Stimulated activated naive CD8-positive, alpha-beta T cell treated with anti-CD3 and anti-CD28 coated beads, Interleukin-15, Interleukin-2, amounts not matched to agents 100 U/mL and 50 U/mL, for 24 hours (primary cell): ENCODE data around the gene PTRHD1.
A peak's percentile ranks its signal among the peaks of the same experiment; 100 is the strongest.

Experiments used
- ATAC-seq: fragments of 150-1000 bp; cut with Tn5 transposase; one replicate; pipeline ENCODE4 v1.10.0; 2021
- DNase-seq: peaks from one replicate; pipeline ENCODE4 v3.0.0; 2021

The PTRHD1 gene

DNA sequence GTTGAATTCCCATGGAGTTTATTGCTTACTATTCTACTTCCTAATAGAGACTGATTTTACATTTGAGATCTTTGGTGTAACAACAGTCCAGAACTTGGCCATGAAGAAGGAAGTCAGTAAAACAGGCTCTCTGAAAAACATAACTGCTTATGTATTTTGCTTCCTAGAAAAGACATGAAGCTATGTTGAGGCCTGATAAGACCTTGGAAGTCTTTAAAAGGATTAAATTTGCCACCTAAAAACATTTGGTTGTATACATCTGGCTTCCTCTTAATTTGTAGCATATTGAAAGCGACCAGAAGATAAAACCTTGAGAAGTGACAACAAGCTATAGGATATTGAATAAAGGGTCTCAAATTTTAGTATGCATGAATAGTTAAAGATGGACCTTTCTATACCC lies 36.4 kb downstream of the PTRHD1 start:
- DNase-seq: no peak
- no peak for ATAC-seq

DNA sequence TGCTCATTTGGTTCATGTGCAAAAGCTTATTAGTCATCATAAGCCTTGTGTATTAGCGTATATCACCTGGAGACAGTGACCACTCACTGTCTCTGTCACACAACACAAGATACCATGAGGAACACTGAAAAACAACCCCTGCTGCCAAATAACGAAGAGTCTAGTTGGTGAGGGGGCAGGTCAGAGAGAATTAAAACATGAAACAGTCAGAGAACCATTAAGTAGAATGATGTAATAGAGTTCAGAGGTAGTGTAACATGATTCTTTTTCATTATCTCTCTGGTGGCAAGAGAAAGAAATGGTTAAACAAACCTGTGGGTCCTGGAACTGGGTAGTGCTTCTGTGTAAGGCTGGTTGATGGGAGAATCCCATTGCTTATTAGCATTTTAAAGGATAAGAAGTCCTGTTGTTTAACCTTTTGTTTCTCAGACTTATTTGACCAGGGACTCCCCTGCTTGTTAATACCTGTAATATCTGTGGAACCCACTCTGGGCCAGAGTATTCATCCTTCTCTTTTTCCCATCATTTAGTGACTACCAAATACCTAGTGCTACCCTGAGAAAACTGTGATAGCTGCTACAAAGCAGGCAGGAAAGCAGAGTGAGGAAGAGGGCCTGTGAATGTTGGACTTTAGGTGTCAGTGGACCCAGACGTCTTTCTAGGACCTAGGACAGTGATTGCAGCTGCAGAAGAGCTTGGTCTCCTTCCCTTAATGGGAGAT lies 38.0 kb downstream of the PTRHD1 start:
- peak; percentile 49 for ATAC-seq
- DNase-seq: no peak

DNA sequence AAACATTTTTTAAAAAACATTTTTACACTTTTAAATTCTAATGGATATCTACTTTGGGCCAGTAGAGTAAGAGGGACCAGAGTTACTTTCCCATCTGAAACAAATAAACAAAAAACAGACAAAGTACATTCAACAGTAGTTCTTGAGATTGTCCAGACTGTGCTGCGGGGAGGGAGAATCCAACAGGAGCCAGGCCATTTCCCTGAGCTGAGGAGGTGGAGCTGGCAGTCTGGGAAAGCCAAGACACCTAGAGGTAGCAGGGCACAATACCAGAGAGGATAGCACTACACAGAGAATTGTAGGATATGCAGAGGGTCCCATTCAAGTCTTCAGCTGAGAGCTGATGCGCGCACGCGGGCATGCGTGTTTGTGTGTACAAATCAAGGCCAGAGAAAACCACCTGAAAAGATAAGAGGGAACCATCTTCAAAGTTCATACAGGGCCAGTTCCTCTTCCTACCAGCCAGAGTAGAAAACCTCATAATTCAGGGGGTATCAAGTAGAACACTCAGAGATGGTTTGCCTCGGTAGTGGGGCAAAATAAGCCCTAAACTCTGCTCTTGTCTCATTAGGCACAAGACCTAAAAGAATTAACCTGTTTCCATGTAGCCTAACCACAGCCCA lies 44.0 kb downstream of the PTRHD1 start:
- DNase-seq (no peak), ATAC-seq (no peak)

DNA sequence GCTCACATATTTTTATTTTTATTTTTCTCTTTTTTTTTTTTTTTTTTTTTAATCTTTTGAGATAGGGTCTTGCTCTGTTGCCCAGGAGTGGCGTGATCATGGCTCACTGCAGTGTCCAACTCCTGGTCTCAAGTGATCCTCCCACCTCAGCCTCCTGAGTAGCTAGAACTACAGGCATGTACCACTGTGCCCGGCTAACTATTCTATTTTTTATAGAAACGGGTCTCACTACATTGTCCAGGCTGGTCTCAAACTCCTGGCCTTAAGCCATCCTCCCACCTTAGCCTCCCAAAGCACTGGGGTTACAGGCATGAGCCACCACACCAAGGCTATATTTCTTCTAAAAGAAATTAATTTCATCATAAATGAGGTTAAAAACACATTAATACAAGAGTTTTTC lies 45.9 kb downstream of the PTRHD1 start:
- DNase-seq: no peak
- ATAC-seq: no peak

DNA sequence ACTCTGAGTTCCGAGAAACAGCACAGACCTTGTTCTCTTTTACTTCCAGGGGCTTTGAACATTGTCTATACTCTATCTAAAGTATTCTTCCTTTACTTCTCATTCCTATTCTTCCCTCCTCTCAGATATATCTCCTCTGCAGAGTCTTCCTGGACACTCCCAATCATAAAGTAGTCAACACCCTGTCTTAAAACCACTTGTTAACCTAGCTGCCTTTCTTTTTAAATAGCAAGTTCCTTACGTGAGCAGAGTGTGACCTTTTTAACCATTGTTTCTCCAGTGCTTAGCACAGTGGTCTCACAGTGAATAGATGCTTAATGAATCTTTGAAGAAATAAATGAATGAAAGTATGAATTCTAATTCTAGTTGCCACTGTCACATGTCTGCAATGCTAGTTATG lies 47.4 kb downstream of the PTRHD1 start:
- no peak for DNase-seq
- ATAC-seq: no peak

DNA sequence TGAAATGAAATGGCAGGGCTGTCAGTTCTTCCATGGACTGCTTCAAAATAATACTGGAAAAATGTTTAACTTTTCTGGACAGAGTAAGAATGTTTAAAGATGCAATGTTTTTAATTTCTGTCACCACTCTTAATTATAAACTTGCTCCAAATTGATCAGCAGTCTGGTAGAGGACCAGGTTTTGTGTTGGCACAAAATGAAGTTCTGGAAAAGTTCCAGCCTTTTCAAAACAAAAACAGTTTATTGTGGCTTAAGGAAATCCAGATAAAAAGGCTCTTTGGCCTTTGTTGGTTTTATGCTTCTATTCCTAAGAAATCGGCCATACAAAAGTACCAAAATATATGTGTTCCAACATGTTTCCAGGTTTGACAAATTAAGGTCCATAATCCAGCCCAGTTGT lies 48.8 kb downstream of the PTRHD1 start:
- DNase-seq (no peak), ATAC-seq (no peak)

DNA sequence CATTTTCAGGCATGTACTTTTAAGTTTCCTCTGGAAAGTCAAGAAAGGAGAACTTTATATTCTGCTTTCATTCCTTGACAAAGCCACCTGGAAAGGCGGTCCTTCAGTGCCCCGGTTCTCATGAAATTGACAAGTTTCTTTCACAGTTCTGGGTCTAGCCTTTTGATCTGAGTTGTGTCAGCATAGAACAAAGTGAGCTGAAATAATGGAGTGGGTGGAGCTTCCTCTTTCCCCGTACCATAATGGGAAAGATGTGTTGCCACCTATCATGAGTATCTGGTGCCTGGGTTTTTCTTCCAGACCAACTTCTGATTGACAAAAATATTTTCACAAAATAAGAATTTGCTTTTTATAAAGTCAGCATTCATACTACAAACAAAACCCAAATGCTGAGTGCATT lies 49.3 kb downstream of the PTRHD1 start:
- no peak for ATAC-seq
- no peak for DNase-seq

DNA sequence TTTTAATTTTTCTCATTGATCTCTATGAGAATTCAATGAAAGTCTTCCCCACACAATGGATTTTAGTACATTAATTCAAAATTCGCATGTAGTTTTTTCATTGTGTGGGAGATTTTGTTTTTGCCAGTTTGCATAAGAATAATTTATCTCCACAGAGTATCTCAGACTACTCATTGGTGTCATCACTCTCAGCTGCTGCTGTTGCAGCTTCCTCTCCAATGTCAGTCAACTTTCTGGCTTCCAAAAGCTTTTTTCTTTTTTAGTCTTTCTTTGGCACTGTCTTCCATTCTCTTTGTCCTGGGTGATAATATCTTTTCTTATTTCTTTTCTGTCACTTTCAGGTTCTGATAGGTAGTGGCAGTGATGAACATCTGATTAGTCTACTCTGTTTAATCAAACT lies 50.5 kb downstream of the PTRHD1 start:
- no peak for DNase-seq
- ATAC-seq: no peak

DNA sequence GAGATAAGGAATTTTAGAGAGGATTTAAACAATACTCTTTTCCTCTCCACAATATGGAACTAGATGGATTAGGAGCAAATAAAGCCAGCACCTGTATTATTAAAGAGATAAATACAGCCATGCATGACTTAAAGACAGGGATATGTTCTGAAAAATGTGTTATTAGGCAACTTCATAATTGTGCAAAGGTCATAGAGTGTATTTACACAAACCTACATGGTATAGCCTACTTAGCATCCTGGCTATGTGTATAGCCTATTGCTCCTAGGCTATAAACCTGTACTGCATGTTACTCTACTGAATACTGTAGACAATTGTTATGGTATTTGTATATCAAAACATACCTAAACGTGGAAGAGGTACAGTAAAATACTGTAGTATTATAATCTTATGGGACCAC lies 53.0 kb downstream of the PTRHD1 start:
- no peak for DNase-seq
- no peak for ATAC-seq
